ENCODE data around the gene PDIA4. TPM values are rescaled to one million over a fixed set of nuclear protein-coding genes. Genes with fewer than 3 reads are reported as not detected.

PDIA4 gene
- total RNA-seq, 1 experiment from 2014 or later, result 217 TPM

DNA sequence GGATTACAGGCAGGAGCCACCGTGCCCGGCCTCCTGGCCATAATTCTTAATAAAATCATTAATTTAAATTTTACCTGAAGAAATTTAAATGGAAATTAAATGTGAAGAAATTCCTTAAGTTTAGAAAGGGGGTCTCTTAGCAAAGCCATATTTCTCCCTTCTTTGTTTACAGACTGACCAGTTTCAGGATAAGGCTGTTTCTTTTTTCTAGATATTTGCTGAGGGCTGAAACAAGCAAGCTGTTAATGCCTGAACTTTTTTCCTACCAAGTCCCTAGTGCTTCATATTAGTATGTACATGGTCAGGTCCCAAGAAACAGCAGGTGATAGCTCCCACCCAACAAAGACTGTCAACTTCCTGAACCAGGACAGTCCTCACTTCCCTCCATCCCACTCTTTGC lies 18.1 kb upstream of the PDIA4 start:
- Histone ChIP-seq H3K27me3 (ENCODE audit: insufficient read depth, low read length) (no peaks in the 10 kb centered on the region), H3K79me2 (ENCODE audit: insufficient read depth, low read length) (no peaks in the 10 kb centered on the region), H3K9ac (ENCODE audit: low read length) (no peak overlapping the region), H3K4me3 (replicated peaks in 1 of 2; ENCODE audit: low read depth in 1 of 2, low read length in 2 of 2) (no peak overlapping the region), H3K9me2 (ENCODE audit: insufficient read depth) (no peaks in the 10 kb centered on the region), H3K4me1 (ENCODE audit: control insufficient read depth in 1 of 2, insufficient read depth in 2 of 2, low read length in 2 of 2) (peaks cover 0 to 5% of the 10 kb centered on the region in 2 experiments; a peak in 1 of 4 replicates), H3K27ac (ENCODE audit: low read depth, low read length) (no peak overlapping the region), H3K9me3 (ENCODE audit: control insufficient read depth in 1 of 2, insufficient read depth in 1 of 2, low read depth in 1 of 2, low read length in 2 of 2) (no peaks in the 10 kb centered on the region), H2AFZ (ENCODE audit: low read depth, low read length, poor library complexity, severe bottlenecking) (no peak overlapping the region), H3K4me2 (ENCODE audit: low read length) (no peak overlapping the region), H3K36me3 (ENCODE audit: control insufficient read depth in 1 of 2, insufficient read depth in 2 of 2, low read length in 2 of 2) (no peaks in the 10 kb centered on the region), H4K20me1 (ENCODE audit: insufficient read depth) (no peaks in the 10 kb centered on the region)
- TF ChIP-seq, protein P1, sequence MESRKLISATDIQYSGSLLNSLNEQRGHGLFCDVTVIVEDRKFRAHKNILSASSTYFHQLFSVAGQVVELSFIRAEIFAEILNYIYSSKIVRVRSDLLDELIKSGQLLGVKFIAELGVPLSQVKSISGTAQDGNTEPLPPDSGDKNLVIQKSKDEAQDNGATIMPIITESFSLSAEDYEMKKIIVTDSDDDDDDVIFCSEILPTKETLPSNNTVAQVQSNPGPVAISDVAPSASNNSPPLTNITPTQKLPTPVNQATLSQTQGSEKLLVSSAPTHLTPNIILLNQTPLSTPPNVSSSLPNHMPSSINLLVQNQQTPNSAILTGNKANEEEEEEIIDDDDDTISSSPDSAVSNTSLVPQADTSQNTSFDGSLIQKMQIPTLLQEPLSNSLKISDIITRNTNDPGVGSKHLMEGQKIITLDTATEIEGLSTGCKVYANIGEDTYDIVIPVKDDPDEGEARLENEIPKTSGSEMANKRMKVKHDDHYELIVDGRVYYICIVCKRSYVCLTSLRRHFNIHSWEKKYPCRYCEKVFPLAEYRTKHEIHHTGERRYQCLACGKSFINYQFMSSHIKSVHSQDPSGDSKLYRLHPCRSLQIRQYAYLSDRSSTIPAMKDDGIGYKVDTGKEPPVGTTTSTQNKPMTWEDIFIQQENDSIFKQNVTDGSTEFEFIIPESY (IDR thresholded peaks at IDR 0.05; ENCODE audit: extremely low read depth, insufficient replicate concordance, low read length), result no peak
- no peak for TF ChIP-seq CEBPB (IDR thresholded peaks at IDR 0.05; ENCODE audit: low read depth)
- no peak for TF ChIP-seq ELF1 (IDR thresholded peaks at IDR 0.05; ENCODE audit: borderline replicate concordance, low read depth)
- TF ChIP-seq ZFX (IDR thresholded peaks at IDR 0.05), result no peak
- TF ChIP-seq ZNF274 (IDR thresholded peaks at IDR 0.05; ENCODE audit: low read depth, low read length), result no peak
- TF ChIP-seq SRF (IDR thresholded peaks at IDR 0.05; ENCODE audit: low read depth), result no peak
- TF ChIP-seq POLR2AphosphoS5 (IDR thresholded peaks at IDR 0.05; ENCODE audit: low read depth, low read length), result no peak
- TF ChIP-seq POLR2A (IDR thresholded peaks at IDR 0.05; ENCODE audit: borderline replicate concordance, extremely low read depth, insufficient read depth, insufficient read length), result no peak
- TF ChIP-seq JUND (IDR thresholded peaks at IDR 0.05), result no peak
- TF ChIP-seq CBX3 (IDR thresholded peaks at IDR 0.05; ENCODE audit: low read depth), result no peak
- TF ChIP-seq YY1 (IDR thresholded peaks at IDR 0.05; ENCODE audit: extremely low read depth, insufficient replicate concordance, low read depth, low read length), result no peak
- no peak for TF ChIP-seq EZH2 (IDR thresholded peaks at IDR 0.05)
- TF ChIP-seq TCF7L2 (IDR thresholded peaks at IDR 0.05; ENCODE audit: borderline replicate concordance, extremely low read depth, insufficient read depth, insufficient read length), result no peak
- no peak for TF ChIP-seq FOSL1 (IDR thresholded peaks at IDR 0.05; ENCODE audit: low read depth)
- no peak for TF ChIP-seq EZH2phosphoT487 (IDR thresholded peaks at IDR 0.05; ENCODE audit: borderline replicate concordance)
- DNase-seq (ENCODE audit: low read depth, low spot score), result no peak
- no peak for ATAC-seq
- RAD21 ChIA-PET (ENCODE audit: low non-redundant PET in 1 of 2, low total read pairs in 2 of 2, uncharacterized antibody in 2 of 2, unreplicated experiment in 2 of 2), result no interaction called here
- BruUV-seq (replicated peaks), result no TSS peak
- POLR2A ChIA-PET, result interaction anchor here (1.4 kb wide), 1 partner anchor 17 kb away, joined by 3 read pairs; no protein-coding TSS in a partner anchor
- CTCF ChIA-PET, result no interaction called here
- intact Hi-C loops (cut with micrococcal nuclease), result no loop called here

Measured in HCT116 (cell line).